Right renal cortex interstitium (tissue), 3 donors: ENCODE data around the gene PACSIN1. TPM values are rescaled to one million over a fixed set of nuclear protein-coding genes. Genes with fewer than 3 reads are reported as not detected.

ENCODE experiments used
- DNase-seq, 3 donors: peaks; one replicate each; pipeline ENCODE4 v3.0.0-alpha.2; 2013; ENCODE audit warnings: low read depth in 3 of 3, low spot score in 2 of 3
- polyA plus RNA-seq, 3 donors: library from polyadenylated mRNA; unstranded; fragments of 120-200 nt; gene quantifications; one replicate each; pipeline ENCODE4 v1.2.1, GENCODE V29; 2013; ENCODE audit not compliant: insufficient read length in 3 of 3

Gene PACSIN1
- polyA plus RNA-seq, 3 donors = 0.72 to 0.79 (median 0.75) TPM

GRCh38 chr6:34575326-34575725 is 109.5 kb downstream of the PACSIN1 start:
- DNase-seq = no peak

DNA sequence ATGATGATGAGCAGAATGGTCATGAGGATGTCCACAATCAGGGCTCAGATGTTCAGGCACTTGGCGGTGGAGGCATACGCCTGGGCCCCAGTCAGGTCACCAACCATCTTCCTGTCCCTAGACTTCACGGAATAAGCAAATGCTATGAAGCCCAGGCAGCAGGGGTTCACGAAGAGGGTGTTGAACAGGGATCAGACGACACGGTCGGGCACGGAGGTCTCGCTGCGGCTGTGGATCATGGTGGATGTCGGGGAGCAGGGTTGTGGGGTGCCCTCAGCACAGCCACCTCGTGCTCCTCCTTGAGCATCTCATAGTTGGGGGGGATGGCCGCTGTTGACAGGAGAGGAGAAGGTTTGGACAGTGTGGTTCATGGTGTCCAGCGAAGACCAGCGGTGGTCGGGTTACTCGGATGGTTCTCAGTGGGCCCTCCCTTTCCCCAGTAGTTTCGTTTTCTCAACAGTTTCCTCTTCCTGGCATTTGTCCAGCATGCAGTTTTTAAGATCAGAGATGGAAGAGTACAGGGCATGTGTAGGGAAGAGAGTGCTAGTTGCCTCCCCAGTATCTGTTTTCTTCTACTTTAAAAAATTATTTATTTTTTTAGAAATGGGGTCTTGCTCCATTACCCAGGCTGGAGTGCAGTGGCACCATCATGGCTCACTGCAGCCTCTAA is 110.5 kb downstream of the PACSIN1 start:
- no peak for DNase-seq

DNA sequence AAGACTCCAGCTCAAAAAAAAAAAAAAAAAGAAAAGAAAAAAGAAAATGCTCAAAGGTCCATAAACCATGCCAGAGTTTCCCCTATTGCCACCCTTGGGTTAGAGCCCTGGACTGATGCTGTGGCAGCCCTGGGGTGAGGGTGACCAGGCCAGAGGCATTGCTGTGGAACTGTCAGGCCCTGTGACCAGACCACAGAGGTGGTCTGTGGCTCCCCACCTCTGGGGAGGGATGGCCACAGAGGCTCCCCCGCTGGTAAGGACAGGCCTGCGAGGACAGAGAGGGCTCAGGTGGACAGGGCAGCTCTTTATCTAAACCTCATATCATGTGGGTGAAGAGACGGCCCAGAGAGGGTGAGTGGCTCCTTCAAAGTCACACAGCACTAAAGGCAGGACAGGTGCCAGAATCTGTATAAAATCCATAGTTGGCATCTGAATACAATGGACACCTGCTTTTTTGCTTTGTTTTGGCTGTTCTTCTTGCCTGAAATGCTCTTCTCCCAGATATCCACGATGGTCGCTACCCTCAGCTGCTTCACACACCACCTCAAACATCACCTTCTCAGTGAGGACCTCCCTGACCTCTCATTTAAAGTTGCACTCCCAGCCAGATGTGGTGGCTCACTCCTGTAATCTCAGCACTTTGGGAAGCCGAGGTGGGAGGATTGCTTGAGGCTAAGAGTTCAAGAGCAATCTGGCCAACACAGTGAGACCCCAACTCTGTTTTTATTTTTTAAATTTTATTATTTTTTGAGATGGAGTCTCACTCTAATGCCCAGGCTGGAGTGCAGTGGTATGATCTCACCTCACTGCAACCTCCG is 112.8 kb downstream of the PACSIN1 start:
- DNase-seq = no peak

DNA sequence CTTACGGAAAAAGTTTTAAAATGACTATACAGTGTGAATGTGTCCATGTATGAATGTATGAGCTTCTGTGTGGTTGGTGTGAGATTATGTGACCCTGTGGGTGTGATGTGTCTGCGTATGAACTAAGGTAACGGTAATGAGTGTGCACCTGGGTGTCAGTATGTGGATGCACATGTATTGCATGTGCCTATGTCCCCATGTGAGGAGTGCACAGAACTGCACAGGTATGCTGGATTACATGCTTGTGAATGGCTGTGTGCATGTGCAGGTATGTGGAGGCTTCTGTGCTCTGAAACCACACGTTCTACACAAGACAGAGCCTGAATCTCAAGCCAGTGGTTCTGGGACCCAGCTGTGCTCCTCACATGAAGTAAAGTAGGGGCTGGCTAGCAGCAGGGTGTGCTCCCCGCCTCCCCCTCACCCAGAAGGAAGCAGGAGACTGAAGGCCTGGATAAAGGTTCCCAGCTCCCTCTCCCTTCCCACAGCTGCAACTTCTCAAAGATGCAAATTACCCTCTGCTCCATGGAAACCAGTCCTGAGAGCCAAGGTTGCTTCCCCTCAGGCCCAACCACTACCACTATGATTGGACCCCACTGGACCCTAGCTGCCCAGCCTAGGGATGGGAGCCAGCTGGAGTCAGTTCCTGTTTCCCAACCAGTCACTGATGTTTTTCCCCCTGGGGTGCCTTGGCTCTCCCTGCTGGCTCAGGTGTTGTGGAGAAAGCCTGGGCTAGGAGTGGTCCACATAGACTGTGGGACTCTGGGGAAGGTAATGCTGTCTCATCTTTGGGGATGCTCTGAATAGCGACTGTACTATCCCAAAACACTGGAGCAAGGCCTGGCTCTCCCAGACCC is 115.1 kb downstream of the PACSIN1 start:
- DNase-seq = peak; percentile 56 to 79 (median 75)

DNA sequence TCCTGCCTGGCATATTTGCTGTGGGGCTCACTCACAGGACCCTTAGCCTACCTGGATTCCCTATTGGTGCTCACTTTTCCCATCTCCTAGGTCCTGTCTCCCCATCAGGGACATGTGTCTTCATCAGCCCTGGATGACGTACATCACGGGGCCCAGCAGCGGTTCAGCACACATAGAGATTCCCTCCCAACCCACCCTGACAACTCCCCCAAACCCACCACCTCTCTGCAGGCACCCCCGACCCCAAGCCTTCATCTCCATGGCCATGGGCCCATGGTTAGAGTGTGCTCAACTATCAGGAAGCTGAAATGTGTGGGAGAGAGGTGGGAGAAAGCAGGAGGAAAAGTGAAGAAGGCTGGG is 115.7 kb downstream of the PACSIN1 start:
- DNase-seq = no peak

- no peak for DNase-seq
Observed at GRCh38 chr6:34583461-34583860, 117.6 kb downstream of the PACSIN1 start.

DNA sequence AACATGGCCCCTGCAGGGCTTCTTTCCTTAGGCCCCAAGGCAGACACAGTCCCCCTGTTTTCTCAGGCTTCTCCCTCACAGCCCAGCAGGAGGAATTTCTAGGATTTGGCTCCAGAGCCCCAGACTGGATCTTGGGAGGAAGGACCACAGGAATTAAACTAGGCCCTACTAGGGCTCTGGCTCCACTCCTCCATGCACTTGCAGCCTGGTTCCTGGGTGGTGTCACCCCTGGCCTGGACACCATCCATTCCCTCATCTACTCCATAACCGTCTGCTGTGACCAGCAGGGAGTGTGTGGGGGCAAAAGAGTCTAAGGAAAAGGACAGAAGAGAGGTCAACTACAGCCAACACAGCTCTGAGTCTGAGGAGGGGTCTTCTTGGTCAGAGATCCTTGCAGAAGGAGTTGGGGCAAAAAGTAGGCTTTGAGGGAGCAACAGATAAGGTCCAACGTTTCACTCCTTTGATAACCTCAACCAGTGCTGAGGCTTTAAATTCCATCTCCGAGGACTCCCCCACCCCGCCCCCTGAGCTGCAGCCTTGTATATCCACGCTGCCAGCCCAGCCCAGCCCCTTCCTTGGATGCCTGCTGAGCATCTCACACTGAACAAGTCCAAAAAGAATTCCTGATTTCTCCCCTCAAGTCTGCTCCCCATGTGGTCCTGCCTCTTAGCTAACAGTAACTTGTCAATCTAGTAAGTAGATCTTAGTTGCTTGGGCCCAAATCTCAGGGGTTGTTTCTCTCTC is 118.2 kb downstream of the PACSIN1 start:
- DNase-seq = no peak

GRCh38 chr6:34584694-34585093 is 118.8 kb downstream of the PACSIN1 start:
- DNase-seq = no peak

Other genes starting within 250 kb of the PACSIN1 start
- gene HMGA1, start 229.2 kb upstream of the PACSIN1 start, polyA plus RNA-seq = 100 to 1,000 TPM in 1 of 3 donors, 10 to 100 TPM in 2; 80.2 to 117 (median 97.5) TPM
- gene SMIM29, start 217.1 kb upstream of the PACSIN1 start, polyA plus RNA-seq = 10 to 100 TPM; 12.4 to 14.1 (median 13.3) TPM
- 10 to 100 TPM; 13.9 to 16.1 (median 15.6) TPM for gene NUDT3, start 73.4 kb upstream of the PACSIN1 start, polyA plus RNA-seq
- gene RPS10, start 40.0 kb upstream of the PACSIN1 start, polyA plus RNA-seq = 1,000 to 10,000 TPM; 1,392 to 1,491 (median 1,410) TPM
- under 1 TPM in 2 of 3 donors, not detected in 1; 0.07 to 0.08 TPM for gene SPDEF, start 90.3 kb downstream of the PACSIN1 start, polyA plus RNA-seq
- 10 to 100 TPM; 48.9 to 53.7 (median 49.1) TPM for gene ILRUN, start 230.7 kb downstream of the PACSIN1 start, polyA plus RNA-seq